Stimulated activated CD4-positive, alpha-beta T cell treated with anti-CD3 and anti-CD28 coated beads, TNF-alpha, amount 100 ng/mL, for 24 hours (primary cell): ENCODE measurements around the gene TOP1.

ENCODE experiments used
- DNase-seq, 3 experiments: peaks; one replicate each; pipeline ENCODE4 v3.0.0-alpha.2; 2020; ENCODE audit warnings: low read depth in 3 of 3

TOP1 gene

DNA sequence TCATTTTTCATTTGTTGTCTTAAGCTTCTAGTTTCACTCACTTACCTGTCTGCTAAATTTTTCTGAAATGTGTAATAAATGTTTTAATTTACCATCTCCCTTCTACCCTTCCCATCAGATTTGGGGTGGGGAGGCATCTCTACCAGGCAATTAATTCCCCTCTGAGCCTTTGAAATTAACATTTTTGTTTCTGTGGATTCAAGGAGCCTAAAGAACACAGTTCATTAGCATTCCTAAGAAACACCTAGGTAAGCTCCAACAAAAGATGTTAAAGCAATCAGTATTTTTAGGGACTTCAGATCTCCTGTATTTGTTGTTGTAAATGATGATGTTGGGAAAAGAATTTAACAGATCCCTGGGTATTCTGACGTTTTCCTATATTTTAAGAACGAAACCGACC, 6.6 kb downstream of the TOP1 start:
- DNase-seq = no peak

- DNase-seq = no peak
These were observed 8.6 kb downstream of the TOP1 start for GRCh38 chr20:41037179-41037578.

GRCh38 chr20:41038149-41038877, 9.7 kb downstream of the TOP1 start:
- DNase-seq = no peak

GRCh38 chr20:41038878-41039404, 10.3 kb downstream of the TOP1 start:
- DNase-seq = no peak

DNA sequence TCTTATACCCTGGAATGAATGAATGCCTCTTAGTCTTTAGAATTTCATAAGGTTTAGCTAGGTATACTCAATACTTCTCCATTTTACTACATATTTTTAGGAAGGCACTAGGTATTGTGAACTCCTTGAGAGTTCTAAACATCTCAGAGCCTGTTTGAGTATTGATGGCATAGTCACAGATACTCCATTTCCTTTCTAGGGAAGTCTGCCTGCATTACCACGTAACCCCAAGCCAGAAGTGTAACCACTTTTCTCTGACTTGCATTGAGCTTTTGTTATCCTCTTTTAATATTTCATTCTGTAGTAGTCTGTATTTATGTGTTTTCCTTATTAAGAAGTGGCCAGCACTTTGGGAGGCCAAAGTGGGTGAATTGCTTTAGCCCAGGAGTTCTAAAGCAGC, 12.2 kb downstream of the TOP1 start:
- DNase-seq = no peak

- no peak for DNase-seq
These were observed 13.1 kb downstream of the TOP1 start for GRCh38 chr20:41041693-41042092.

- DNase-seq = no peak
These were observed 15.9 kb downstream of the TOP1 start for GRCh38 chr20:41044409-41045062.

- DNase-seq = no peak
These were observed 17.0 kb downstream of the TOP1 start for GRCh38 chr20:41045671-41046070.

DNA sequence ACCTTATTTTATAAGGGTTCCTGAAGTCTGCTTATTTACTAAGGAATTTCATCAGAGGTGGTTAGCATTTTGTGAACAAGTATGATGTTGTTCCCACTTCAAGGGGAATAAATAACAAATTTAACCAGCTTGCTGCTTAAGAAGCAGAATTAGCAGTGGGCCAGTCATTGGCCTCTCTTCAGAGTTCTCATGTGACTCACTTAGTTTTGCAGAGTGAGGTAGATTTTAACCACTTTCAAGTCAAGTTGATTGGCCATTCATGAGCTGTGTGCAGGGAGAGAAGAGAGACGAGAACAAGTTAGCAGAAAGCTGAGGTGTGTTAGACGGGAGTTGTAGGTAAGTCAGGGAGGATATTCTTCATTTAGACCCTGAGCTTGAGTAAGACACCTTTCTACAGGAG, 18.1 kb downstream of the TOP1 start:
- no peak for DNase-seq

- no peak for DNase-seq
These were observed 18.8 kb downstream of the TOP1 start for GRCh38 chr20:41047279-41047974.

GRCh38 chr20:41047975-41048305, 19.3 kb downstream of the TOP1 start:
- no peak for DNase-seq

DNA sequence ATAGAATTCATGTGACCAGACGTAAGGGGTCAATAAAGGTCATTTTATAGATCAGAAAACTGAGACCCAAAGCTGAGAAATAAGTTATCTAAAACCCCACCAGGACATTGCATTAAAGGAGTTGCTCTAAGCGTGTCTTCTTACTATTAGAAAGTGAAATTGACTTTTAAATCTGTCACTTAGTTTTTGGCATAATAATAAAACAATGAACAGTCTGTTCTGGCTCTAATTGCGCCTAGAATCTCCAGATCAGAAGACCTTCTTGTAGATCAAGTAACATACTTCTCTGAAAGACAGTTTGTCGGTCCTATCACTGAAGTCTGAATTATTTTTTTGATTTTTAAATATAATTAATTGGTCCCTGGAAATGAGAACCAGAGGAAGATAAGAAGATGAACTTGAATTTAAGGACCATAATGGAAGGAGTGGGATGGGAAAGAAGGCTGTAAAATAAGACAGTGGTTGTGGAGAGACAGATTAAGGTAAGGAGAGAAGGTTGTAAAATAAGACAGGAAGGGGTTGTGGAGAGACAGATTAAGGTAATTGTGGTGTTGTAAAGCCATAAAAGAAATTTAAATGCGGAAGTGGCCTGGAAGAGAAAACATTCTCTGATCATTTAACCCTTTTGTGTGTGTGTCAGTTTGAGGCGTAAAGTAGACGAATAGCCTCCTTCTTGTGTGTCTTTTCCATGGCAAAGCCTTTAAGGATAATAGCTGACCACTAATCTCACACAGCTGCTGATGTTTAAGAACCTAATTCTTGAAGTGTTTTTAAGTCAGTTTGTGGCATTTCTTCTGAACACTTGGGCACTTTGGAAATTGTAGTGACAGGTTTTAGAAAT, 20.1 kb downstream of the TOP1 start:
- no peak for DNase-seq

DNA sequence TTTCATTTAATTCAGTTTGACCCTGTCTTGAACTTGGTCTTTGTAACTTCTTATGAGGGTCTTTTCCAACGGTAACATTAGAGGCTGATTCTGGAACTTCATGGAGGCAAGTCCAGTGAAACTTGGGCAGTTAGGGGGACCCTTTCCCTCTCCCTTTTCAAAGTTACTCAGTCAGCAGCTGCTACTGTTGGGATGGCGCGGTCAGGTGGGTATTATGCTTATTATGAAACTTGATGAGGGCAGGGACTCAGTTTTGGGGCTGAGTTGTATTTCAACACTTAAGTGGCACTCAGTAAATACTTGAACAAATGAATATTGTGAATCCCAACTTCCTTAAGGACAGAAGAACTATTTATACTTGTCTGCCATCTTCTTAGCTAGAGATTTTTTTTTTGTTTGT, 20.8 kb downstream of the TOP1 start:
- DNase-seq = no peak

GRCh38 chr20:41050361-41051008, 21.9 kb downstream of the TOP1 start:
- DNase-seq = no peak

- DNase-seq = no peak
These were observed 22.6 kb downstream of the TOP1 start for GRCh38 chr20:41051009-41051825.

DNA sequence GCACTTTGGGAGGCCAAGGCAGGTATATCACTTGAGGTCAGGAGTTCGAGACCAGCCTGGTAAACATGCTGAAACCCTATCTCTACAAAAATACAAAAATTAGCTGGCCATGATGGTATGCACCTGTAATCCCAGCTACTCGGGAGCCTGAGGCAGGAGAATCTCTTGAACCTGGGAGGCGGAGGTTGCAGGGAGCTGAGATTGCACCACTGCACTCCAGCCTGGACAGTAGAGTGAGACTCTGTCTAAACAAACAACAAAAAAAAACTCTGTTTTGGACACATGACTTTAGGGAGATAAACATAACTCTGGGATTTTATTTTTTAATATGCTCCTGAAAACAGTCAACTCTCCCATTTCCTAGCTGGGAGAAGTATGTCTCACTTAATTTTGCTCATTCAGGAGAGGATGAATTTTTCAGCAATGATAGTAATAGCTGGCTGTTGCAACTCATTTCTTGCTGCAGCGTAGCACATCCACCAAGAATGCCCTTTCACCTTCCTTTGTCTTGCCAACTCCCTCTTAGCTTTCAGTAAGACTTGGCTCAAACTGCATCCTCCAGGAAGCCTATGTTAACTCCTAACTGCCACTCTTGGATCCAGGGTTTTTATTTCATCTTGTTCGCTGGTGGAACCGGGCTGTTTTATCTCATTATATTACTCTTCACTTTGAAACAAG, 24.3 kb downstream of the TOP1 start:
- no peak for DNase-seq

GRCh38 chr20:41054070-41054846, 25.6 kb downstream of the TOP1 start:
- DNase-seq = peak in 1 of 3 experiments; percentile 10

GRCh38 chr20:41054847-41055230, 26.2 kb downstream of the TOP1 start:
- DNase-seq = no peak

DNA sequence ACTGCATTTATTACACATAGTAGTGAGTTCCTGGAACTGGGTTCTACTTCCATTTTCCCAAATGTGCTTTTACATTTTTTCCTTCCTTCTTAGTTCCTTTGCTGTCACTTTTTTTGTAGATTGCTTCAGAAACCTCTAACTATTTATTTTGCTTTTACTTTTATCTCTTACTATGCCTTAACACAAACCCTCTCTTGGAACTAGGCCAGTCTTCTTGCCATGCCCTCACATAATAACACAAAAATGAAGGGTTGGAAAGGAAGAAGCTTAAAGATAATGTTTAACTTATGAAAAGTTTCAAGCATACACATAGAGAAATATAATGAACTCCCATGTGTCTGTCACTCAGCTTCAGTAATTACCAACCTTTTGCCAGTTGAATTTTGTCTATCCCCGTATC, 27.1 kb downstream of the TOP1 start:
- no peak for DNase-seq
